GM06990 (cell line): Measurements from ENCODE around the gene FNBP1.

Source experiments
- DNase-seq: peaks from one replicate; pipeline ENCODE4 v3.0.0-alpha.2; 2011; ENCODE audit not compliant: insufficient read length; ENCODE audit errors: extremely low read depth
- H3K27me3 ChIP-seq: replicated peaks from 2 replicates; pipeline ENCODE4 v1.6.0; 2011; ENCODE audit warnings: low read length; ENCODE audit not compliant: control insufficient read depth, insufficient read depth
- H3K36me3 ChIP-seq: 2 replicates; pipeline ENCODE4 v1.5.1; 2011; ENCODE audit warnings: low read length; ENCODE audit not compliant: control insufficient read depth, insufficient read depth
- H3K4me3 ChIP-seq: replicated peaks from 2 replicates; pipeline ENCODE4 v1.5.1; 2011; ENCODE audit warnings: low read depth, mild to moderate bottlenecking, control low read depth, low read length
- TF ChIP-seq, protein P1 (sequence below): IDR thresholded peaks from 2 replicates; pipeline ENCODE4 v1.5.1; 2011; ENCODE audit warnings: low read length, control low read depth, mild to moderate bottlenecking, inconsistent platforms; ENCODE audit not compliant: insufficient read depth, poor library complexity, severe bottlenecking

The FNBP1 gene

DNA sequence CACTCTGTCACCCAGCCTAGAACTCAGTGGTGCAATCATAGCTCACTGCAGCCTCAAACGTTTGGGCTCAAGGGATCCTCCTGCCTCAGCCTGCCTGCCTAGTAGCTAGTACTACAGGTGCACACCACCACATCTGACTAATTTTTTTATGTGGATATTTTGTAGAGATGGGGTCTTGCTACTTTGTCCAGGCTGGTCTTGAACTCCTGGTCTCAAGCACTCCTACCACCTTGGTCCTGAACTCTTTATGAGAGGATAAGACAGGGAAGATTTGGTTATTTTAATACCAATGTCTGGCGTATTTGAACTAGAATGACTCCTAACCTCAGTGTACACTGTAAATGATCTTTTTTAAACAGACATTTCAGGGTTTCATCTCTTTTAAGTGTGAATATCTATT, 19.8 kb upstream of the FNBP1 start:
- TF ChIP-seq, protein P1, sequence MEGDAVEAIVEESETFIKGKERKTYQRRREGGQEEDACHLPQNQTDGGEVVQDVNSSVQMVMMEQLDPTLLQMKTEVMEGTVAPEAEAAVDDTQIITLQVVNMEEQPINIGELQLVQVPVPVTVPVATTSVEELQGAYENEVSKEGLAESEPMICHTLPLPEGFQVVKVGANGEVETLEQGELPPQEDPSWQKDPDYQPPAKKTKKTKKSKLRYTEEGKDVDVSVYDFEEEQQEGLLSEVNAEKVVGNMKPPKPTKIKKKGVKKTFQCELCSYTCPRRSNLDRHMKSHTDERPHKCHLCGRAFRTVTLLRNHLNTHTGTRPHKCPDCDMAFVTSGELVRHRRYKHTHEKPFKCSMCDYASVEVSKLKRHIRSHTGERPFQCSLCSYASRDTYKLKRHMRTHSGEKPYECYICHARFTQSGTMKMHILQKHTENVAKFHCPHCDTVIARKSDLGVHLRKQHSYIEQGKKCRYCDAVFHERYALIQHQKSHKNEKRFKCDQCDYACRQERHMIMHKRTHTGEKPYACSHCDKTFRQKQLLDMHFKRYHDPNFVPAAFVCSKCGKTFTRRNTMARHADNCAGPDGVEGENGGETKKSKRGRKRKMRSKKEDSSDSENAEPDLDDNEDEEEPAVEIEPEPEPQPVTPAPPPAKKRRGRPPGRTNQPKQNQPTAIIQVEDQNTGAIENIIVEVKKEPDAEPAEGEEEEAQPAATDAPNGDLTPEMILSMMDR: no peak
- no peak for DNase-seq
- Histone ChIP-seq H3K36me3 (no peaks in the 10 kb centered on the region; the same call in 1 of the 2 replicates), H3K4me3 (no peak overlapping the region), H3K27me3 (no peaks in the 10 kb centered on the region)

DNA sequence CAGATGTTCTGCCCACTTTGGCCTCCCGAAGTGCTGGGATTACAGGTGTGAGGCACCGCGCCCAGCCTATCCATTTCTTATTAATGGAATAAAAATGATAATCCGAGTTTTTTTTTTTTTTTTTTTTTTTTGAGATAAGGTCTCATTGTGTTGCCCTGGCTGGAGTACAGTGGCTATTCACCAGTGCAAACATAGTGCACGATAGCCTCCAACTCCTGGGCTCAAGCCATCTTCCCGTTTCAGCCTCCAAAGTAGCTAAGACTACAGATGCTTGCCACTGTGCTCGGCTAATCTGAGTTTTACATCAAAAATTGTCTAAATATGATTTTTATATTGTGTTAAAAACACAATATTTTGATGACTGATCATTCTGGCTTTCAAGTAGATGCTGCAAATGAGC, 17.3 kb upstream of the FNBP1 start:
- DNase-seq: no peak
- Histone ChIP-seq H3K27me3 (no peaks in the 10 kb centered on the region), H3K36me3 (no peaks in the 10 kb centered on the region; the same call in 1 of the 2 replicates), H3K4me3 (no peak overlapping the region)
- TF ChIP-seq, protein P1: no peak

- no peak for DNase-seq
- TF ChIP-seq, protein P1: no peak
- Histone ChIP-seq H3K4me3 (no peak overlapping the region), H3K36me3 (no peaks in the 10 kb centered on the region), H3K27me3 (no peaks in the 10 kb centered on the region)
Measured at GRCh38 chr9:130058887-130059286, 15.9 kb upstream of the FNBP1 start.

DNA sequence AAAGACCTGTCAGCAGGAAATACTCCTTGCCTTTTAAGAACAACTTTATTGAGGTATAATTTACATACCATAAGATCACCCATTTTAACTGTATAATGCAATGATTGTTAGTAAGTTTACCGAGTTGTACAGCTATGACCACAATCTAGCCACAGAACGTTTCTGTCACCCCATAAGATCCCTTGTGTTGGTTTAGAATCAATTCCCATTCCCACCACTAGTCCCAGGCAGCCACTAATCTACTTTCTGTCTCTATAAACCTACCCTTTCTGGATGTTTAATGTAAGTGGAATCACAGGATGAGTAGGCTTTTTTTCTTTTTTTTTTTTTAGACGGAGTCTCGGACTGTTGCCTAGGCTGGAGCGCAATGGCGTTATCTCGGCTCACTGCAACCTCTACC, 15.2 kb upstream of the FNBP1 start:
- TF ChIP-seq, protein P1: peak; percentile 7
- Histone ChIP-seq H3K27me3 (no peaks in the 10 kb centered on the region), H3K4me3 (no peak overlapping the region), H3K36me3 (no peaks in the 10 kb centered on the region)
- DNase-seq: no peak

DNA sequence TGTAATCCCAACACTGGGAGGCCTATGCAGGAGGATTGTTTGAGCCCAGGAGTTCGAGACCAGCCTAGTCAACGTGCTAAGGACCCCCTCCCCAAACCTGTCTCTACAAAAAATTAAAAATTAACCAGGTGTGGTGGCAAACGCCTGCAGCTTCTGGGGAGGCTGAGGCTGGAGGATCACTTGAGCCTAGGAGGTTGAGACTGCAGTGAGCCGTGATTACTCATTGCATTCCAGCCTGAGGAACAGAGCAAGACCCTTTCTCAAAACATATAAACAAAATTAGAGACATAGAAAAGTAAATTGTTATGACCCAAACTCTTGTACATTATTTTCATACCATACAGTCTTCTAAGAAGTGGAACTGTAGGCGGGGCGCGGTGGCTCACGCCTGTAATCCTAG, 11.8 kb upstream of the FNBP1 start:
- Histone ChIP-seq H3K36me3 (no peaks in the 10 kb centered on the region), H3K27me3 (no peaks in the 10 kb centered on the region), H3K4me3 (peak overlapping the region; percentile 97)
- DNase-seq: no peak
- TF ChIP-seq, protein P1: no peak

DNA sequence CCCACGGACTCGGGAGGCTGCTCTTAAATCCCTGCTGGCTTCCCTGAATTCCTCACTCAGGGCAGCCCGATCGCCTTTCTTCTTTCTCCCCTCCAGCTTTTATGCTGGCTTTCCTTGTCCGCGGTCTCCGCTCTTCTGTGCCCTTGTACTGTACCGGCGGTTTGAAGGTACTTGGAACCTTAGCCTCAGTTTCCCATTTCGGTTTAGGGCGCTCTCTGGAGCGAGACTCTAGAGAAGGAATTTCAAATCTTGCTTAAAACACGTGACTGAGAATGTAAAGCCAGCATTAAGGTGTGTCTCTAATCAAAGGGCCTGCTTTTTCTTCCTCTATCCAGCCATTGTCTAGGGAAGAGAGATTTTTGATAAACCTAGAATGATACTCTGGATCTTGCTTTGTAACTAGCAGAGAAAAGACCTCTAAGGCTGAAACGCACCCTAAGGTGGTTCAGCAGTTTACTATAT, 11.4 kb upstream of the FNBP1 start:
- no peaks in the 10 kb centered on the region for H3K27me3 ChIP-seq
- H3K36me3 ChIP-seq: no peaks in the 10 kb centered on the region
- H3K4me3 ChIP-seq: peak overlapping the region; percentile 97
- DNase-seq: no peak
- TF ChIP-seq, protein P1: no peak
